Measurements from ENCODE around the gene TEX28.
"Not testable (repeated sequence)": the region's sequence is repeated elsewhere in the genome, so short reads cannot be mapped to it uniquely, and the experiment has no call there.

TEX28 gene

DNA sequence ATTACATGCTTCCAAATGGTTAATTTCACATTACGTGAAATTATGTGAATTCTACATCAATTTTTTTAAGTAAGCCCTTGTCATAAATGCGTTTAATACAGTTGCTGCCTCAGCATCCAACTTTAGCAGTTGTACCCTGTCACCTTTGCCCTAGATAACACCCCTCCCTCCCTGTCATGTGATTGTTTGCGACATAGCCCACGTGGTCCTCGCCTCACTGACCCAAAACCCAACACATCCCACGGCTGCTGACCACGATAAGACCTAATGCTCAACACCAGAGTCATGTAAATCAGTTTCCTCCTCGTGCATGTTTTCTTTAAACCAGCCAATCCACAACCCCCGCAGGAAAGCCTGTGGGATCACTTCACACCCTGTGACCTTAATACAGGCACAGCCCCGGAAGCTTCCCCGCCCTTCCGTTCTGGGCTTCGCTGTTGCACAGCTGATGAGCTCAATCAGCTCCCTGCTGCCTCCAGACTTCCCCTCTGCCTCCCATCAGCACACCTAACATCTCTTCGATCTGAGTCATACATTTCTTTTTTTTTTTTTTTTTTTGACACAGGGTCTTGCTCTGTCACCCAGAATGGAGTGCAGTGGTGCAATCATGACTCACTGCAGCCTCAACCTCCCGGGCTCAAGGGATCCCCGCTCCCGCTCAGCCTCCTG is 47.4 kb downstream of the TEX28 start:
- DNase-seq (ENCODE audit: low read depth, low spot score) = not testable (repeated sequence)

DNA sequence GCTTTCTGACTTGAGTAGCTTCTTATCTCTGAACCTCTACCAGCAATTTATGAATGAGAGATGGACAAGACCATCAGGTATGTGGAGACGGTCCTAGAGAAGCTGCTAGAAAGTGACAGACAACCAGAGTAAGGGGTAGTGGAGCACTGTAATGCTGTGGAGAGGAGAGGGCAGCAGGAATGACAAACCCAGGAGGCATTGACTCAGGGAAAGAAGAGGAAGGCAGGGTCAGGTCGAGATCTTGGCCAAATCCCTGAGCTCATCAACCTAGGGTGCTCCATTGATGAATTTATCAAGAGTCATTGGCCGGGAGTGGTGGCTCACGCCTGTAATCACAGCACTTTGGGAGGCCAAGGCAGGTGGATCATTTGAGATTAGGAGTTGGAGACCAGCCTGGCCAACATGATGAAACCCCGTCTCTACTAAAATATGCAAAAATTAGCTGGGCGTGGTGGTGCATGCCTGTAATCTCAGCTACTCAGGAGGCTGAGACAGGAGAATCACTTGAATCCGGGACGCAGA is 54.9 kb downstream of the TEX28 start:
- DNase-seq (ENCODE audit: low read depth, low spot score) = not testable (repeated sequence)

DNA sequence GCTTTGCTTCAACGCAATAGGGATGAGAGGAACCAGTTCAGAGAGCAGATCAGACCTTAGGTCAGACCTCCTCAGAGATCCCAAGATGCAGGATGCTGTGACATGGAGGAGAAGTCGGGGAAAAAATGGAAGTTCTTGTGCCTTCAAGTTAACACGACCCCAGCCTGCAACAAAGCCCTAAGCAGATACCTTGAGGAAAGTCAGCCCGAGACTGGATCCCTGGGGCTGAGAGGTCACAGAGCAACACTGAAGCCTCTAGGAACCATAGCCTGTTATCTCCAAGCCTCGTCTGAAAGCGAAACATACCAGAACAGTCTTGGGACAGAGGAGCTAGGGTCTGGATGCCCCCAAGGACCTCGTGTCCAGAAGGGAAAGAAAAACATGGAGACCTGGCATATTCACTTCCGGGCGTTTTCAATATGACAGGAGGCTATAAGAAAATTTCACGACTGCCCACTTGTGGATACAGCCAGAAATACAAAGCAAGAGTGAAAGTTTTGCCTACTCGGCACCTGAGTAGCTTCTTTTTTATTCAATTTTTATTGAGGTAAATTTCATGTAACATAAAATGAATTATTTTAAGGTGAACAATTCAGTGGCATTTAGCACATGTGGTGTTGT is 55.9 kb downstream of the TEX28 start:
- not testable (repeated sequence) for DNase-seq (ENCODE audit: low read depth, low spot score)

DNA sequence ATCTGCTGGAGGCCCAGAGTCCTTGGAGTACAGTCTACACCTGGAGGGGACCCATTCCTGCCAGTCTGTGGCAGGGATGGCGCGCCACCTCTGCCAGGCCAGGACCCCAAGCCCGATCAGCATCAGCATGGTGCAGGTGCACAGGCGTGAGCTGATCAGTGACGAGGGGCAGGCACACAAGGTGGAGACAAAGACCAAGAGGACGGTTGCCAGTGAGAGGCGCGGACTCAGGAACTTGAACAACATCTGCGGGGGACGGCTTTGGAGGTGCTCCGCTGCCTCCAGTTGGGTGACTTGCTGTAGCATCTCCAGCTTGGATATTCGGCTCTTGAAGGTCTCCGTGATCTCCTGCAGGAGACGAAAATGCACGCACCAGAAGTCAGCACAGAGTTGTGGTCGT is 61.3 kb downstream of the TEX28 start:
- DNase-seq (ENCODE audit: low read depth, low spot score) = not testable (repeated sequence)

DNA sequence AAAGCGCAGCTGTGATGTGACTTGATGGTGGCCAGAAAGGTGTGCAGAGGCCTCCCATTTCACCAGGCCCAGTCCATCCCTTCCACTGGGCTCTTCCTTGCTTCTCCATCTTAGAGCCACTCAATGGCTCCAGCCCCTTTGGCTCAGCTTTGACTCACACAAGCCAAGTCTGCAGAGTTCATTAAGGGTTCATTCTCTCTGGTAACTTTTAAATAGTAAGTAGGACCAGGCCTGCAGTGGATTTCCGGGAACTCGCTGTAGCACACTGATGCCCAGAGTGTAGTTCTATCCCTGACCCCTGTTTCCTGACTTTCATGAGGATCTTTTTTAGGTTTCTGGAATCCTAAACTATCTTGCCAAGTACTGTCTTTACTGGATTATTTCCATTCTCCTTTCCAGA is 63.5 kb downstream of the TEX28 start:
- not testable (repeated sequence) for DNase-seq (ENCODE audit: low read depth, low spot score)

DNA sequence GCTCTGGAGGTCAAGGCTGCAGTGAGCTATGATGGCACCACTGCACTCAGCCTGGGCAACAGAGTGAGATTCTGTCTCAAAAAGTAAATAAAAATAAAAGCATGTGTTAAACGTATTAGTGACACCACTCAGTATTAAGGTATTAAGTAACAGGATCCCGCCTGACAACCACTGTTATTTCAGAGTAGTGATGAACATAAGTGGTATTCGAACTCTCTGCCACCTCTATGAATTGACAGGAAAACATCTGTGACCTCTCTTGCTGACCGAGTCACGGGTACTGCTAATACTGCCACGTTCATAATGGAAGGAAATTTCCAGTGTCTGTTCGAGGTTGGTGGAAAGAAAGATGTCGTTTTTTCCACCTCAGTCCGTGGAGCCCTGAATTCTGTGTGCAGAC is 68.2 kb downstream of the TEX28 start:
- not testable (repeated sequence) for DNase-seq (ENCODE audit: low read depth, low spot score)

DNA sequence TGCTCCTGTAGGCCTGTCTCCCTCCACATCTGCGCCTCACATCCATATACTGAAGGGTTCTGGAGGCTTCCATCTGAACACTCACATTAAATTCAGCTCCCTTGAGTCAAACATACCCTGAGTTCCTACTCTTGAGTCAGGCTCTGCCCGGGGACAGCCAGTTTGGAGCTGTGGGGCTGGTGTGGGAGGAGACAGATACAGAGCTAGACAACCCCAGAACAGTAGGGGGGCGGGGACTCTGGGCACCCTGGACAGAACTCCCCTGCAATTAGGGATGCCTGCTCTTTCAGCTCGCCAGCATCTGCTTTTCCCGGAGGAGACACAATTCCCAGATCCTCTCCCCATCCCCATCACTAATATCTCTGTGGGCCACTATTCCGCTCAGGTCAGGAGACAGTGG is 69.6 kb downstream of the TEX28 start:
- DNase-seq (ENCODE audit: low read depth, low spot score) = not testable (repeated sequence)

All from brain pericyte (primary cell).